ENCODE data around the gene STXBP6. TPM values are rescaled to one million over a fixed set of nuclear protein-coding genes. Genes with fewer than 3 reads are reported as not detected.

STXBP6 gene
- total and polyA plus RNA-seq, 2 of the 13 experiments (the other 11 are each of a cell fraction or from before 2014, with no cell fraction given) = 35.3 to 42.8 TPM

DNA sequence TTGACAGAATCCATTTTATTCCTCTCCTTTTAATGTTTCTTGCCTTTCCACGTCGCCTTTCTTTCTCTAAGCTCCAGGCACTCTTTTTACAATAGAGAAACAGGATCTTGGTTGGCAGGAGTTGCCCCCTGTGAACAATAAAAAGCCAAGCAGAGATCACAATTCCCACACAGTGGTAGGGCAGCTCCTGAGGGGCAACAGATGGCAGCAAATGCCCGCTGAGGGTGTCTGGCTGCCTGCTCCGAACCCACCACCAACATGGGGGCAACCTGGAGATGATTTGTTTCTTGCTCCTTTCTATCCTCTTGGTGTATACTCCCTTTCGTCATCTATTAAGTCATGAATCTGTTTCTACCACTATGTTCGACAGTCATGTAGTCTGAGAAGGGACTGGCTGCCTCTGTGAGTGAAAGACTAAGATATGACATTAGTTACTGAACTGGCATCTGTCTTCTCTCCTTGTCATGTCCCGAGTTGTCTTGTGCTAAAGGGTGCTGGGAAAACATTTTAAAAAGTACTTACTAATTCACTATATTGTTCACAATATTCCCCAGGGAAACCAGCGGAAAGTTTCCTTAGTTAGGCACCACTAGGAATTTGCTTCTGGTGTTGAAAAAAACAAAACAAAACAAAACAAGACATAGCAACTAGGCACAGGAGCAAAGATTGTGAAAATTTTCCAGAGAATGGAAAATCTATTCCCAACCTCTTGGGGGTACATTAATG lies 170.1 kb downstream of the STXBP6 start (continued):
- TF ChIP-seq, protein P1, sequence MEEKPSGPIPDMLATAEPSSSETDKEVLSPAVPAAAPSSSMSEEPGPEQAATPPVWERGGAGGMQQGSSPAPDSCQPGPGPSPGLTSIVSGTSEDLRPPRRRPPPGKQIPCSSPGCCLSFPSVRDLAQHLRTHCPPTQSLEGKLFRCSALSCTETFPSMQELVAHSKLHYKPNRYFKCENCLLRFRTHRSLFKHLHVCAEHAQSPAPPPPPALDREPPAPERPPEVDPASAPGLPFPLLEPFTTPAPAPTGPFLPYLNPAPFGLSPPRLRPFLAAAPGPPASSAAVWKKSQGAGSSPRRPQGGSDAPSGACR (CRISPR knock-in tag; IDR thresholded peaks at IDR 0.05) = no peak
- TF ChIP-seq HIVEP1 (CRISPR knock-in tag; IDR thresholded peaks at IDR 0.05) (no peak), GATAD2A (CRISPR knock-in tag; IDR thresholded peaks at IDR 0.05) (no peak), KLF9 (CRISPR knock-in tag; IDR thresholded peaks at IDR 0.05; ENCODE audit: low read depth) (no peak), REXO4 (CRISPR knock-in tag; IDR thresholded peaks at IDR 0.05; ENCODE audit: borderline replicate concordance) (no peak)

DNA sequence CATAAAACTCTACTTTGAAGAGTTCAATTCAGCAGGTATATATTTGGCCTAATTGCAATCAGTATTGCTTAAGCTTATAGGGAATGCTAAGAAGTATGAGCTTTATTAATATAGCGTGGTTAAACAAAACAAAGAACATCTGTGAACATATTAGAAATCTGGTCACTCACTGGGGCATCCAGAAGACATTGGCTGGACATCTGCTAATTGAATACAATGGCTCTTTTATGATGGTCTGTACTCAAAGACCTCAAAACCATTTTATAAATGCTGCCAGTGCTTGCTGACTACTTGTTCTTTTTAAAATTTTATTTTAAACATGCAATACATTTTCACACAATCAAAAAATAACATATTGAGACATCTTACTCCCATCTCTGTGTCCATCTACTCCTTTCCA lies 173.0 kb downstream of the STXBP6 start:
- Histone ChIP-seq H3K27me3 (ENCODE audit: control insufficient read depth in 1 of 2, insufficient read depth in 2 of 2, low read length in 2 of 2) (no peaks in the 10 kb centered on the region), H3K4me3 (replicated peaks in 1 of 3; ENCODE audit: insufficient read depth in 1 of 3, low read depth in 2 of 3, low read length in 3 of 3) (no peak overlapping the region), H3K79me2 (ENCODE audit: insufficient read depth, low read length) (no peaks in the 10 kb centered on the region), H4K20me1 (ENCODE audit: insufficient read depth, low read length) (no peaks in the 10 kb centered on the region), H3K27ac (ENCODE audit: extremely low read length, insufficient read depth, low read length) (no peak overlapping the region), H3K36me3 (replicated peaks in 1 of 2; ENCODE audit: control insufficient read depth in 1 of 2, insufficient read depth in 2 of 2, low read length in 2 of 2) (no peaks in the 10 kb centered on the region), H2AFZ (ENCODE audit: low read length) (no peak overlapping the region), H3K4me2 (ENCODE audit: low read depth, low read length) (no peak overlapping the region), H3K9ac (ENCODE audit: insufficient read depth, low read depth, low read length) (no peak overlapping the region), H3K4me1 (ENCODE audit: insufficient read depth, low read length) (peaks cover 66% of the 10 kb centered on the region), H3K9me3 (ENCODE audit: low read length) (no peaks in the 10 kb centered on the region)
- DNase-seq (ENCODE audit: low spot score) = no peak
- BruUV-seq (replicated peaks) = no TSS peak
- ChIA-PET CTCF (ENCODE audit: low intra/inter-chr PET ratio, low total read pairs) (no interaction called here), POLR2A (interaction anchor here (1.0 to 3.0 kb wide), 2 partner anchors 11 to 37 kb away, joined by 3 to 24 read pairs; no protein-coding TSS in a partner anchor)
- in situ Hi-C loops (cut with HindIII; ENCODE audit: extremely low pct_ligation_motif_present, low pct_unique_long_range_greater_than_20kb) = no loop called here
- intact Hi-C loops (cut with micrococcal nuclease; ENCODE audit: unreplicated experiment) = loop anchor here (1.0 kb wide), 1 partner anchor 9 kb away; no protein-coding TSS in a partner anchor
- no peak for FAIRE-seq
- 88% methylated on average over 1 of the region's 1 CpG for WGBS (ENCODE audit: low lambda C conversion rate)
- ATAC-seq = no peak
- TF ChIP-seq, protein P2, sequence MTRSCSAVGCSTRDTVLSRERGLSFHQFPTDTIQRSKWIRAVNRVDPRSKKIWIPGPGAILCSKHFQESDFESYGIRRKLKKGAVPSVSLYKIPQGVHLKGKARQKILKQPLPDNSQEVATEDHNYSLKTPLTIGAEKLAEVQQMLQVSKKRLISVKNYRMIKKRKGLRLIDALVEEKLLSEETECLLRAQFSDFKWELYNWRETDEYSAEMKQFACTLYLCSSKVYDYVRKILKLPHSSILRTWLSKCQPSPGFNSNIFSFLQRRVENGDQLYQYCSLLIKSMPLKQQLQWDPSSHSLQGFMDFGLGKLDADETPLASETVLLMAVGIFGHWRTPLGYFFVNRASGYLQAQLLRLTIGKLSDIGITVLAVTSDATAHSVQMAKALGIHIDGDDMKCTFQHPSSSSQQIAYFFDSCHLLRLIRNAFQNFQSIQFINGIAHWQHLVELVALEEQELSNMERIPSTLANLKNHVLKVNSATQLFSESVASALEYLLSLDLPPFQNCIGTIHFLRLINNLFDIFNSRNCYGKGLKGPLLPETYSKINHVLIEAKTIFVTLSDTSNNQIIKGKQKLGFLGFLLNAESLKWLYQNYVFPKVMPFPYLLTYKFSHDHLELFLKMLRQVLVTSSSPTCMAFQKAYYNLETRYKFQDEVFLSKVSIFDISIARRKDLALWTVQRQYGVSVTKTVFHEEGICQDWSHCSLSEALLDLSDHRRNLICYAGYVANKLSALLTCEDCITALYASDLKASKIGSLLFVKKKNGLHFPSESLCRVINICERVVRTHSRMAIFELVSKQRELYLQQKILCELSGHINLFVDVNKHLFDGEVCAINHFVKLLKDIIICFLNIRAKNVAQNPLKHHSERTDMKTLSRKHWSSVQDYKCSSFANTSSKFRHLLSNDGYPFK (CRISPR knock-in tag; IDR thresholded peaks at IDR 0.05; ENCODE audit: borderline replicate concordance) = no peak
- TF ChIP-seq NKX3-1 (CRISPR knock-in tag; IDR thresholded peaks at IDR 0.05) = no peak
- TF ChIP-seq, protein P3, sequence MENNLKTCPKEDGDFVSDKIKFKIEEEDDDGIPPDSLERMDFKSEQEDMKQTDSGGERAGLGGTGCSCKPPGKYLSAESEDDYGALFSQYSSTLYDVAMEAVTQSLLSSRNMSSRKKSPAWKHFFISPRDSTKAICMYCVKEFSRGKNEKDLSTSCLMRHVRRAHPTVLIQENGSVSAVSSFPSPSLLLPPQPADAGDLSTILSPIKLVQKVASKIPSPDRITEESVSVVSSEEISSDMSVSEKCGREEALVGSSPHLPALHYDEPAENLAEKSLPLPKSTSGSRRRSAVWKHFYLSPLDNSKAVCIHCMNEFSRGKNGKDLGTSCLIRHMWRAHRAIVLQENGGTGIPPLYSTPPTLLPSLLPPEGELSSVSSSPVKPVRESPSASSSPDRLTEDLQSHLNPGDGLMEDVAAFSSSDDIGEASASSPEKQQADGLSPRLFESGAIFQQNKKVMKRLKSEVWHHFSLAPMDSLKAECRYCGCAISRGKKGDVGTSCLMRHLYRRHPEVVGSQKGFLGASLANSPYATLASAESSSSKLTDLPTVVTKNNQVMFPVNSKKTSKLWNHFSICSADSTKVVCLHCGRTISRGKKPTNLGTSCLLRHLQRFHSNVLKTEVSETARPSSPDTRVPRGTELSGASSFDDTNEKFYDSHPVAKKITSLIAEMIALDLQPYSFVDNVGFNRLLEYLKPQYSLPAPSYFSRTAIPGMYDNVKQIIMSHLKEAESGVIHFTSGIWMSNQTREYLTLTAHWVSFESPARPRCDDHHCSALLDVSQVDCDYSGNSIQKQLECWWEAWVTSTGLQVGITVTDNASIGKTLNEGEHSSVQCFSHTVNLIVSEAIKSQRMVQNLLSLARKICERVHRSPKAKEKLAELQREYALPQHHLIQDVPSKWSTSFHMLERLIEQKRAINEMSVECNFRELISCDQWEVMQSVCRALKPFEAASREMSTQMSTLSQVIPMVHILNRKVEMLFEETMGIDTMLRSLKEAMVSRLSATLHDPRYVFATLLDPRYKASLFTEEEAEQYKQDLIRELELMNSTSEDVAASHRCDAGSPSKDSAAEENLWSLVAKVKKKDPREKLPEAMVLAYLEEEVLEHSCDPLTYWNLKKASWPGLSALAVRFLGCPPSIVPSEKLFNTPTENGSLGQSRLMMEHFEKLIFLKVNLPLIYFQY (CRISPR knock-in tag; IDR thresholded peaks at IDR 0.05; ENCODE audit: borderline replicate concordance) = no peak
- TF ChIP-seq, protein P4, sequence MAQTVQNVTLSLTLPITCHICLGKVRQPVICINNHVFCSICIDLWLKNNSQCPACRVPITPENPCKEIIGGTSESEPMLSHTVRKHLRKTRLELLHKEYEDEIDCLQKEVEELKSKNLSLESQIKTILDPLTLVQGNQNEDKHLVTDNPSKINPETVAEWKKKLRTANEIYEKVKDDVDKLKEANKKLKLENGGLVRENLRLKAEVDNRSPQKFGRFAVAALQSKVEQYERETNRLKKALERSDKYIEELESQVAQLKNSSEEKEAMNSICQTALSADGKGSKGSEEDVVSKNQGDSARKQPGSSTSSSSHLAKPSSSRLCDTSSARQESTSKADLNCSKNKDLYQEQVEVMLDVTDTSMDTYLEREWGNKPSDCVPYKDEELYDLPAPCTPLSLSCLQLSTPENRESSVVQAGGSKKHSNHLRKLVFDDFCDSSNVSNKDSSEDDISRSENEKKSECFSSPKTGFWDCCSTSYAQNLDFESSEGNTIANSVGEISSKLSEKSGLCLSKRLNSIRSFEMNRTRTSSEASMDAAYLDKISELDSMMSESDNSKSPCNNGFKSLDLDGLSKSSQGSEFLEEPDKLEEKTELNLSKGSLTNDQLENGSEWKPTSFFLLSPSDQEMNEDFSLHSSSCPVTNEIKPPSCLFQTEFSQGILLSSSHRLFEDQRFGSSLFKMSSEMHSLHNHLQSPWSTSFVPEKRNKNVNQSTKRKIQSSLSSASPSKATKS (CRISPR knock-in tag; IDR thresholded peaks at IDR 0.05) = no peak
- TF ChIP-seq, protein P5, sequence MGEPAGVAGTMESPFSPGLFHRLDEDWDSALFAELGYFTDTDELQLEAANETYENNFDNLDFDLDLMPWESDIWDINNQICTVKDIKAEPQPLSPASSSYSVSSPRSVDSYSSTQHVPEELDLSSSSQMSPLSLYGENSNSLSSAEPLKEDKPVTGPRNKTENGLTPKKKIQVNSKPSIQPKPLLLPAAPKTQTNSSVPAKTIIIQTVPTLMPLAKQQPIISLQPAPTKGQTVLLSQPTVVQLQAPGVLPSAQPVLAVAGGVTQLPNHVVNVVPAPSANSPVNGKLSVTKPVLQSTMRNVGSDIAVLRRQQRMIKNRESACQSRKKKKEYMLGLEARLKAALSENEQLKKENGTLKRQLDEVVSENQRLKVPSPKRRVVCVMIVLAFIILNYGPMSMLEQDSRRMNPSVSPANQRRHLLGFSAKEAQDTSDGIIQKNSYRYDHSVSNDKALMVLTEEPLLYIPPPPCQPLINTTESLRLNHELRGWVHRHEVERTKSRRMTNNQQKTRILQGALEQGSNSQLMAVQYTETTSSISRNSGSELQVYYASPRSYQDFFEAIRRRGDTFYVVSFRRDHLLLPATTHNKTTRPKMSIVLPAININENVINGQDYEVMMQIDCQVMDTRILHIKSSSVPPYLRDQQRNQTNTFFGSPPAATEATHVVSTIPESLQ (CRISPR knock-in tag; conservative IDR thresholded peaks at IDR 0.05) = no peak

Measured in HepG2 (cell line).